Skeletal muscle satellite cell (primary cell): ENCODE results near the gene APBB2.
A peak's percentile ranks its signal among the peaks of the same experiment; 100 is the strongest.
"Not testable (repeated sequence)": the region's sequence is repeated elsewhere in the genome, so short reads cannot be mapped to it uniquely, and the experiment has no call there.

Experiments
- H3K27me3 ChIP-seq: 2 replicates; pipeline ENCODE4 v1.7.0; 2013; ENCODE audit warnings: low read length; ENCODE audit not compliant: control insufficient read depth, insufficient read depth
- H3K36me3 ChIP-seq: 2 replicates; pipeline ENCODE4 v1.7.0; 2013; ENCODE audit warnings: mild to moderate bottlenecking, control low read depth, low read length; ENCODE audit not compliant: insufficient read depth
- H3K4me1 ChIP-seq: 2 replicates; pipeline ENCODE4 v1.7.0; 2013; ENCODE audit warnings: low read length; ENCODE audit not compliant: control insufficient read depth, insufficient read depth
- H3K4me2 ChIP-seq: 2 replicates; pipeline ENCODE4 v1.7.0; 2013; ENCODE audit warnings: mild to moderate bottlenecking, low read length
- H3K4me3 ChIP-seq: 2 replicates; pipeline ENCODE4 v1.7.0; 2013; ENCODE audit warnings: low read length
- H3K9ac ChIP-seq: 2 replicates; pipeline ENCODE4 v1.7.0; 2013; ENCODE audit warnings: mild to moderate bottlenecking, low read depth, low read length, moderate library complexity
- H3K9me3 ChIP-seq: replicated peaks from 2 replicates; pipeline ENCODE4 v1.7.0; 2013; ENCODE audit warnings: mild to moderate bottlenecking, control low read depth, low read length

APBB2 gene

DNA sequence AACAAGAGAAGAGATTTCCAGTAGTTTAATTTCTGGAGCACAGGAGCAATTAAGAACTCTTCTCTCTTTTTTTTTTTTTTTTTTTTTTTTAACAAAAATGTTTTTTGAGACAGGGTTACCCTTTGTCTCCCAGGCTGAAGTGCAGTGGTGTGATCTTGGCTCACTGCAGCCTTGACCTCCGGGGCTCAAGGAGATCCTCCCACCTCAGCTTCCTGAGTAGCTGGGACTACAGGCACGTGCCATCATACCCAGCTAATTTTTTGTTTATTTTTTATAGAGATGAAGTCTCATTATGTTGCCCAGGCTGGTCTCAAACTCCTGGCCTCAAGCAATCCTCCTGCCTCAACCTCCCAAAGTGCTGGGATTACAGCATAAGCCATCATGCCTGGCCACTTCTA lies 221.0 kb downstream of the APBB2 start:
- H3K4me3 ChIP-seq, H3K9me3 ChIP-seq, H3K9ac ChIP-seq, H3K36me3 ChIP-seq, H3K4me2 ChIP-seq, H3K27me3 ChIP-seq: not testable (repeated sequence)
- peaks cover 81% of the 10 kb centered on the region for H3K4me1 ChIP-seq

DNA sequence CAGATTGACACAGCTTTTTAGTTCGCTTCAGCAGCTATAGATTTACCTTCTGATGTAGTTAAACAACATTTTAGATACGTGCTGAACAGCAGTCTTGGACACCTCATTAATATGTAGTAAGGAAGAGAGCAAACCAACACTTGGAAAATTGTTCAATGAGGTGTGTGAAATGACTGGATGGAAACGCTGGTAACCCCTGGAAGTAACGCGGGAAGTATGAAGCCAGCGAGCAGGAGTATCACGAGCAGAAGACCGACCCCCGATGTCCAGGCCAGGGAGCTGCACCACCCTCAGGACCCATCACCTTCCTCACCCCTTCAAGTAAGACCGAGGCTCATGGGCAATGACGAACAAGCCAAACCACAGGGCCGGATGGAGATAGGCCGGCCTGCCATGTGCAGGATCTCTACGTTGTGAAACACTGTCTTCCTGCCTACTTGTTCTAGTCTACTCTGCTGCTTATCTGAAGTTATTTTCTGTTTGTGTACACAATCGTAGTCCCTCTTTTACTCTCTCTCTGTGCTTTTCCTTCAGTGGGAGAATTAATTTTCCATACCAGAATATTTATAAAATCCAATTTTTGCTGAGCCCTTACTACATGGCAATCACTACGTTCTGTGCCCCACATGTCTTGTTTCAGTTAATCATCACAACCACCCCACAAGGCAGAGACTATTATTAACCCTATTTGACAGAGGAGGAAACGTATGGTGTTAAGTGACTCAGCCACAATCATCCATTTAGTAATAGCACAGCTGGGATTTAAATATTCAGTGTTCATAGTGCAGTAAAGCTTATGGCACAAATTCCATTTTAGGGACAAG lies 221.7 kb downstream of the APBB2 start:
- peak overlapping the region; percentile 16 for H3K4me2 ChIP-seq
- H3K36me3 ChIP-seq = peaks cover 4% of the 10 kb centered on the region
- H3K9me3 ChIP-seq = no peaks in the 10 kb centered on the region
- peak overlapping the region; percentile 24 for H3K9ac ChIP-seq
- no peak overlapping the region for H3K4me3 ChIP-seq
- H3K4me1 ChIP-seq = peaks cover 75% of the 10 kb centered on the region
- H3K27me3 ChIP-seq = no peaks in the 10 kb centered on the region

- Histone ChIP-seq H3K4me2 (no peak overlapping the region), H3K4me3 (no peak overlapping the region), H3K9ac (peak overlapping the region; percentile 59), H3K27me3 (no peaks in the 10 kb centered on the region), H3K36me3 (peaks cover 4% of the 10 kb centered on the region), H3K4me1 (peaks cover 77% of the 10 kb centered on the region), H3K9me3 (no peaks in the 10 kb centered on the region)
These were observed 222.4 kb downstream of the APBB2 start for GRCh38 chr4:40991908-40992307.

- Histone ChIP-seq H3K27me3 (no peaks in the 10 kb centered on the region), H3K9ac (peak overlapping the region; percentile 59), H3K4me1 (peaks cover 76% of the 10 kb centered on the region), H3K9me3 (no peaks in the 10 kb centered on the region), H3K4me3 (no peak overlapping the region), H3K4me2 (peak overlapping the region; percentile 62), H3K36me3 (peaks cover 4% of the 10 kb centered on the region)
These were observed 223.5 kb downstream of the APBB2 start for GRCh38 chr4:40990899-40991265.

GRCh38 chr4:40990236-40990898 lies 224.0 kb downstream of the APBB2 start:
- Histone ChIP-seq H3K9ac (peak overlapping the region; percentile 66), H3K4me3 (peak overlapping the region; percentile 13), H3K36me3 (peaks cover 4% of the 10 kb centered on the region), H3K4me2 (peak overlapping the region; percentile 62), H3K4me1 (peaks cover 70% of the 10 kb centered on the region), H3K27me3 (no peaks in the 10 kb centered on the region), H3K9me3 (no peaks in the 10 kb centered on the region)

GRCh38 chr4:40987151-40987550 lies 227.2 kb downstream of the APBB2 start:
- H3K36me3 ChIP-seq = peaks cover 13% of the 10 kb centered on the region
- no peak overlapping the region for H3K9ac ChIP-seq
- H3K4me2 ChIP-seq = no peak overlapping the region
- H3K4me3 ChIP-seq = no peak overlapping the region
- H3K27me3 ChIP-seq = no peaks in the 10 kb centered on the region
- peaks cover 43% of the 10 kb centered on the region for H3K4me1 ChIP-seq
- no peaks in the 10 kb centered on the region for H3K9me3 ChIP-seq

DNA sequence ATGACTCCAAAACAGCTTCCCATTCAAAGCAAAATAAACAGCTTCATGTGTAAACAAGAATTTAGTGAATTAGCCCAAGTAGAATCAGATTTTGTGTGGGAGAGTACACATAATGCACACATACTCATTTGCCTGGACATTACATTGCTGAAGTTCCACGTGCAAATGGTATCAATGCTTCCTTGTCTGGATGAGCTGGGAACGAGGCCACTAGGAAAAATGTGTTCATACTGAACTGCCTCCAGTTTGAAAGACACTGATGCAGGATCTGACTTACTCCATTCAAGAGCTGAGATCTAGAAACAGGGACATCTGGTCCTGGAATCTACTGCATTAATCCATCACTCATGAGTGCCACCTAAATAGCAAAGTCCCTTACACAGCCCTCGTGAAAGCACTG lies 228.0 kb downstream of the APBB2 start:
- H3K27me3 ChIP-seq = no peaks in the 10 kb centered on the region
- H3K36me3 ChIP-seq = peaks cover 13% of the 10 kb centered on the region

GRCh38 chr4:40984051-40984450 lies 230.3 kb downstream of the APBB2 start:
- Histone ChIP-seq H3K4me1 (peaks cover 14% of the 10 kb centered on the region), H3K4me2 (no peak overlapping the region), H3K4me3 (no peak overlapping the region), H3K27me3 (no peaks in the 10 kb centered on the region), H3K36me3 (peaks cover 14% of the 10 kb centered on the region), H3K9me3 (no peaks in the 10 kb centered on the region), H3K9ac (no peak overlapping the region)

More for the DNA sequence above, 228.0 kb downstream of the APBB2 start:
- H3K9ac ChIP-seq = no peak overlapping the region
- no peak overlapping the region for H3K4me3 ChIP-seq
- H3K4me2 ChIP-seq = no peak overlapping the region
- H3K4me1 ChIP-seq = peaks cover 35% of the 10 kb centered on the region
- no peaks in the 10 kb centered on the region for H3K9me3 ChIP-seq

GRCh38 chr4:40980318-40980883 lies 233.9 kb downstream of the APBB2 start:
- H3K9ac ChIP-seq = no peak overlapping the region
- H3K4me1 ChIP-seq = peaks cover 8% of the 10 kb centered on the region
- no peak overlapping the region for H3K4me3 ChIP-seq
- H3K4me2 ChIP-seq = no peak overlapping the region
- H3K36me3 ChIP-seq = peaks cover 21% of the 10 kb centered on the region
- H3K9me3 ChIP-seq = no peaks in the 10 kb centered on the region
- no peaks in the 10 kb centered on the region for H3K27me3 ChIP-seq

- Histone ChIP-seq H3K4me1 (peaks cover 4% of the 10 kb centered on the region), H3K9ac (no peak overlapping the region), H3K36me3 (peaks cover 13% of the 10 kb centered on the region), H3K4me3 (no peak overlapping the region), H3K9me3 (no peaks in the 10 kb centered on the region), H3K27me3 (no peaks in the 10 kb centered on the region), H3K4me2 (no peak overlapping the region)
These were observed 235.8 kb downstream of the APBB2 start for GRCh38 chr4:40978548-40978947.

DNA sequence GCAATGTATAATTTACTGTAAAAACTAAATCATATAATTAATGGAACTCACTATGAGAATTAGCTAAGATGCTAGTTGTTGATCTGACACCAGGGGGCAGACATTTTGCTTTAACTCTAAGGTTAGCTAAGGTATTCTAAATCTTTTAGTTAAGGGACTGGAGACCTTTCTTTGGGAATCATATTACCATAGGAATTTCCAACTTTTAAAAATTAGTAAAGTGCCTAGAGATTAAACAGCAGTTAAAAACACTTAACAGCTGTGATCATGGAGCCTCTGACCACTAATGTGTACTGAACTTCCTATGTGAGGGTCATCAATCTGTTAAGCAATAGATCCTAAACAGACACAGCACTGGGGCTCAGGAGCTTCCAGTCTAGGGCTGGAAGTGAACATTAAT lies 238.0 kb downstream of the APBB2 start:
- peaks cover 4% of the 10 kb centered on the region for H3K4me1 ChIP-seq
- H3K36me3 ChIP-seq = peaks cover 18% of the 10 kb centered on the region
- no peak overlapping the region for H3K4me2 ChIP-seq
- H3K9me3 ChIP-seq = no peaks in the 10 kb centered on the region
- H3K9ac ChIP-seq = no peak overlapping the region
- no peaks in the 10 kb centered on the region for H3K27me3 ChIP-seq
- no peak overlapping the region for H3K4me3 ChIP-seq
